Measurements from ENCODE around the gene LRBA. TPM values are rescaled to one million over a fixed set of nuclear protein-coding genes. Genes with fewer than 3 reads are reported as not detected.

The LRBA gene
- total and polyA plus RNA-seq, 2 of the 4 experiments (the other 2 are of a cell fraction) = 10.2 to 51.6 TPM

- H2BK15ac ChIP-seq (ENCODE audit: low read depth, low read length) = peak overlapping the region; percentile 51; the same call in 2 of the 3 replicates
- no peak for TF ChIP-seq CTCF (conservative IDR thresholded peaks at IDR 0.05; ENCODE audit: low read depth, low read length)
- TF ChIP-seq POLR2A (IDR thresholded peaks at IDR 0.05; ENCODE audit: low read depth, low read length) = no peak
- TF ChIP-seq NFE2L2 (IDR thresholded peaks at IDR 0.05; ENCODE audit: low read depth, low read length) = no peak
- no peak for TF ChIP-seq RAD21 (IDR thresholded peaks at IDR 0.05; ENCODE audit: low read length)
- no peak for TF ChIP-seq CEBPB (IDR thresholded peaks at IDR 0.05; ENCODE audit: low read depth, low read length)
- TF ChIP-seq MAZ (IDR thresholded peaks at IDR 0.05; ENCODE audit: borderline replicate concordance, low read depth, low read length) = no peak
- TF ChIP-seq RFX5 (IDR thresholded peaks at IDR 0.05; ENCODE audit: low read depth, low read length) = no peak
- no peak for TF ChIP-seq MAFK (IDR thresholded peaks at IDR 0.05; ENCODE audit: low read depth, low read length)
- TF ChIP-seq RCOR1 (IDR thresholded peaks at IDR 0.05; ENCODE audit: insufficient replicate concordance, low read length) = no peak
- TF ChIP-seq CHD1 (IDR thresholded peaks at IDR 0.05; ENCODE audit: low read depth, low read length) = no peak
- no peak for TF ChIP-seq FOS (IDR thresholded peaks at IDR 0.05; ENCODE audit: low read depth, low read length)
- TF ChIP-seq SMC3 (IDR thresholded peaks at IDR 0.05; ENCODE audit: low read depth, low read length) = no peak
- no peak for TF ChIP-seq USF2 (IDR thresholded peaks at IDR 0.05; ENCODE audit: low read depth, low read length)
- H3K4ac ChIP-seq (ENCODE audit: low read depth, low read length) = peak overlapping the region; percentile 99
- H3K23ac ChIP-seq (ENCODE audit: low read depth, low read length) = peak overlapping the region; percentile 97; the same call in 1 of the 2 replicates
- H2BK120ac ChIP-seq (ENCODE audit: low read depth, low read length) = peak overlapping the region; percentile 99
- DNase-seq (peak; percentile 66), ATAC-seq (ENCODE audit: low read depth) (peak; percentile 18)
- no peaks in the 10 kb centered on the region for H4K20me1 ChIP-seq (ENCODE audit: insufficient read depth, low read length)
- no peak overlapping the region for H2AFZ ChIP-seq (replicated peaks; ENCODE audit: low read length, poor library complexity)
- peak overlapping the region; percentile 99 for H3K18ac ChIP-seq (ENCODE audit: low read depth, low read length)
- peak overlapping the region; percentile 89 for H2AK5ac ChIP-seq (ENCODE audit: low read depth, low read length)
- dilution Hi-C loops (cut with HindIII; ENCODE audit: low sequenced_read_pairs, unreplicated experiment) (no loop called here), in situ Hi-C loops (cut with MboI; ENCODE audit: low sequenced_read_pairs) (no loop called here), intact Hi-C loops (cut with micrococcal nuclease) (loop anchor here (1.0 to 5.0 kb wide), 2 partner anchors 11 to 46 kb away; no protein-coding TSS in a partner anchor)
- H3K9me1 ChIP-seq (ENCODE audit: insufficient read depth, low read length) = peaks cover 20% of the 10 kb centered on the region
- no peak overlapping the region for H2AK9ac ChIP-seq (replicated peaks; ENCODE audit: low read depth, low read length, poor library complexity)
- no peak overlapping the region for H3K4me3 ChIP-seq (ENCODE audit: insufficient read depth, low read depth, low read length)
- H3K27ac ChIP-seq (ENCODE audit: insufficient read depth, low read length) = peak overlapping the region; percentile 98
- peak overlapping the region; percentile 96 for H3K14ac ChIP-seq (replicated peaks; ENCODE audit: low read depth, low read length)
- H4K91ac ChIP-seq (ENCODE audit: insufficient read depth, low read depth, low read length) = peak overlapping the region; percentile 99
- H3K36me3 ChIP-seq (ENCODE audit: control insufficient read depth, insufficient read depth, low read length) = peaks cover 4% of the 10 kb centered on the region; the same call in 1 of the 2 replicates
- H3K56ac ChIP-seq (ENCODE audit: extremely low read depth, insufficient read depth, low read length) = peak overlapping the region; percentile 98
- BruUV-seq (replicated peaks) = no TSS peak
- peak overlapping the region; percentile 100 for H2BK5ac ChIP-seq (ENCODE audit: low read depth, low read length, poor library complexity, severe bottlenecking)
- H4K5ac ChIP-seq (ENCODE audit: low read depth, low read length) = peak overlapping the region; percentile 100
- H3K4me1 ChIP-seq (ENCODE audit: control insufficient read depth, insufficient read depth, low read length) = peaks cover 36% of the 10 kb centered on the region
- peak overlapping the region; percentile 78 to 97 for H4K8ac ChIP-seq (ENCODE audit: low read depth in 2 of 2, low read length in 2 of 2)
- H3K9ac ChIP-seq (ENCODE audit: low read depth, low read length) = peak overlapping the region; percentile 74; the same call in 1 of the 2 replicates
- H3K27me3 ChIP-seq (ENCODE audit: control insufficient read depth, insufficient read depth, low read length) = no peaks in the 10 kb centered on the region
- CTCF ChIA-PET = no interaction called here
- POLR2A ChIA-PET (ENCODE audit: unreplicated experiment) = no interaction called here
- H3K9me3 ChIP-seq (ENCODE audit: control insufficient read depth, insufficient read depth, low read length) = no peaks in the 10 kb centered on the region
- peak overlapping the region; percentile 52; the same call in 1 of the 2 replicates for H3K4me2 ChIP-seq (ENCODE audit: low read depth, low read length)
- peaks cover 31 to 47% of the 10 kb centered on the region in 2 experiments for H3K79me1 ChIP-seq (ENCODE audit: low read depth in 1 of 2, low read length in 2 of 2)
- H2BK20ac ChIP-seq (ENCODE audit: low read depth, low read length) = peak overlapping the region; percentile 98
Measured at GRCh38 chr4:150236626-150237025, 778.5 kb downstream of the LRBA start.
